Brain microvascular endothelial cell (primary cell): ENCODE data around the gene PAIP1.
A peak's percentile ranks its signal among the peaks of the same experiment; 100 is the strongest.
"Not testable (repeated sequence)": the region's sequence is repeated elsewhere in the genome, so short reads cannot be mapped to it uniquely, and the experiment has no call there.

Experiments used
- DNase-seq: peaks from one replicate; pipeline ENCODE4 v3.0.0-alpha.2; 2020
- H3K27ac ChIP-seq: fragments of 250-450 bp; sonication (Bioruptor Pico); 2 replicates; pipeline ENCODE4 v1.5.1; 2020; ENCODE audit warnings: mild to moderate bottlenecking, moderate library complexity
- H3K27me3 ChIP-seq: fragments of 250-450 bp; sonication (Bioruptor Pico); replicated peaks from 2 replicates; pipeline ENCODE4 v1.5.1; 2020; ENCODE audit warnings: mild to moderate bottlenecking
- H3K36me3 ChIP-seq: fragments of 250-450 bp; sonication (Bioruptor Pico); replicated peaks from 2 replicates; pipeline ENCODE4 v1.5.1; 2020; ENCODE audit warnings: mild to moderate bottlenecking
- H3K4me3 ChIP-seq: 2 replicates; pipeline ENCODE4 v1.5.1; 2011; ENCODE audit warnings: low read depth, mild to moderate bottlenecking, control low read depth, low read length, moderate library complexity
- CTCF ChIP-seq: IDR thresholded peaks from 2 replicates; pipeline ENCODE4 v1.5.1; 2011; ENCODE audit warnings: low read depth, mild to moderate bottlenecking, moderate library complexity, low read length, control low read depth, inconsistent platforms; ENCODE audit errors: missing control alignments
- in situ Hi-C: cut with HindIII; loops from 2 replicates; pipeline ENCODE4 v1.10.0; 2017; ENCODE audit warnings: low sequenced_read_pairs, low pct_ligation_motif_present

The PAIP1 gene

DNA sequence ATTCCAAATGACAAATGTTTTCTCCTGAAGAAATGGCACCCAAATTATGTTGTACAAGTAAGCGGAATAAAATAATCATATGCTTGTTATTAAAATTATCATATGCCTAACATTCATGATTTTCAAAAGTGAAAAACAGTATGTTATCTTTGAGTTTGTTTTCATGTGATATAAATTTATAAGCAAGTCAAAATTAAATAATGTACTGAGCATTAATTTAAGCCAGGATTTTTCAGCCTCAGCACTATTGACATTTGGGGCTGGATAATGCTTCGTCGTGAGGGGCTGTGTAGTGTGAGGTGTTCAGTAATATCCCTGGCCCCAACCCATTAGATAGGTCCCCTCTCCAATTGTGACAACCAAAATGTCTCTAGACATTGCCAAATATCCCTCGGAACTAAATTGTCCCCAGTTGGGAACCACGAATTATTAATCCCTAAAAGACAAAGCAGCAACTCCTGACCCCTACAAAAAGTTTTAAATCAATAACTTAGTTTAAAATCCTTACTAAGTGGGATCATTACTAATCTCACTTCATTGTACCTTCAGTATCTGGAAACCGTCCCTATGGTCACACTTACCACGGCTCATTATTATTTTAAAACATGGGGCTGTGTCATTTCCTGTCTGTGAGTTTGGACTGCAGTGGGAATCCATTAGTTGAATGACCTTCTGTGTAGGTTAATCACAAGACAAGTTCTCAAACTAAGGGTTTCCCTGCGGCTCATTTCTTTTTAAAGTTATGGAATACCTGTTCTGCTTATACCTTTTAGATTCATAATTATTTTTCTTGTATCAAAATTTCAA, 44.8 kb upstream of the PAIP1 start:
- in situ Hi-C loops, result no loop called here
- TF ChIP-seq CTCF, result no peak
- Histone ChIP-seq H3K4me3 (peak overlapping the region; percentile 82), H3K27ac (peak overlapping the region; percentile 57), H3K36me3 (no peaks in the 10 kb centered on the region), H3K27me3 (no peaks in the 10 kb centered on the region)
- peak; percentile 26 for DNase-seq

- in situ Hi-C loops, H3K36me3 ChIP-seq, H3K4me3 ChIP-seq, H3K27me3 ChIP-seq, H3K27ac ChIP-seq, DNase-seq: not testable (repeated sequence)
Measured at GRCh38 chr5:43598927-43599326, 42.0 kb upstream of the PAIP1 start.

GRCh38 chr5:43592363-43592762, 35.5 kb upstream of the PAIP1 start:
- Histone ChIP-seq H3K36me3 (no peaks in the 10 kb centered on the region), H3K27ac (no peak overlapping the region), H3K4me3 (no peak overlapping the region), H3K27me3 (no peaks in the 10 kb centered on the region)
- TF ChIP-seq CTCF, result no peak
- in situ Hi-C loops, result no loop called here
- no peak for DNase-seq

GRCh38 chr5:43590700-43591099, 33.8 kb upstream of the PAIP1 start:
- Histone ChIP-seq H3K27me3 (no peaks in the 10 kb centered on the region), H3K4me3 (no peak overlapping the region), H3K36me3 (no peaks in the 10 kb centered on the region), H3K27ac (no peak overlapping the region)
- in situ Hi-C loops, result no loop called here
- DNase-seq, result no peak
- TF ChIP-seq CTCF, result no peak

GRCh38 chr5:43589310-43589709, 32.4 kb upstream of the PAIP1 start:
- in situ Hi-C loops, result no loop called here
- DNase-seq, result no peak
- no peaks in the 10 kb centered on the region for H3K36me3 ChIP-seq
- H3K27ac ChIP-seq, result no peak overlapping the region
- H3K4me3 ChIP-seq, result no peak overlapping the region
- no peak for TF ChIP-seq CTCF
- no peaks in the 10 kb centered on the region for H3K27me3 ChIP-seq

DNA sequence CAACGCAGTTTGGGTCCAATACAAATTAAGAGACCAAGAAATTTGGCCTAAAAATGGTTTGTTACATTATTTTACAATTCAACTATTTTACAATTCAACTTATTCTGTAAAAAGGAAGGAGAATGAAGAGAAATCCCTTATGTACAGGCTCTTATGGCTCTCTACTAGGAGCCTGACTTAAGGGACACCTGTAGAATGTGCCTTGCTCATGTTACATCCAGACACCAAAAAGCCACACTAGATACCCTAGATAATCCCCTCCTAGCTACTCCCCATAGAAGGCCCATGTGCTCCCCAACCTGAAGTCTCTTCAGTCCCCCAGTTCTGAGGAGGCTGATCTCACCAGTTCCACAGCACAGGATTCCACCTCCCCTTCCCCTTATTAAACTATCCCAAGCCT, 32.0 kb upstream of the PAIP1 start:
- no peak for DNase-seq
- Histone ChIP-seq H3K27me3 (no peaks in the 10 kb centered on the region), H3K36me3 (no peaks in the 10 kb centered on the region), H3K27ac (no peak overlapping the region), H3K4me3 (no peak overlapping the region)
- TF ChIP-seq CTCF, result no peak
- in situ Hi-C loops, result no loop called here
